GM12892 (cell line): ENCODE measurements around the gene MECP2.

Experiments
- POLR2A ChIP-seq: IDR thresholded peaks from 2 replicates; pipeline ENCODE4 v1.6.1; 2011; ENCODE audit warnings: low read depth, low read length, control low read depth
- POLR2AphosphoS5 ChIP-seq: IDR thresholded peaks from 2 replicates; pipeline ENCODE4 v1.6.1; 2011; ENCODE audit warnings: low read depth, low read length, control low read depth
- TAF1 ChIP-seq: IDR thresholded peaks from 2 replicates; pipeline ENCODE4 v1.6.1; 2011; ENCODE audit warnings: low read depth, mild to moderate bottlenecking, control low read depth, low read length, borderline replicate concordance

DNA sequence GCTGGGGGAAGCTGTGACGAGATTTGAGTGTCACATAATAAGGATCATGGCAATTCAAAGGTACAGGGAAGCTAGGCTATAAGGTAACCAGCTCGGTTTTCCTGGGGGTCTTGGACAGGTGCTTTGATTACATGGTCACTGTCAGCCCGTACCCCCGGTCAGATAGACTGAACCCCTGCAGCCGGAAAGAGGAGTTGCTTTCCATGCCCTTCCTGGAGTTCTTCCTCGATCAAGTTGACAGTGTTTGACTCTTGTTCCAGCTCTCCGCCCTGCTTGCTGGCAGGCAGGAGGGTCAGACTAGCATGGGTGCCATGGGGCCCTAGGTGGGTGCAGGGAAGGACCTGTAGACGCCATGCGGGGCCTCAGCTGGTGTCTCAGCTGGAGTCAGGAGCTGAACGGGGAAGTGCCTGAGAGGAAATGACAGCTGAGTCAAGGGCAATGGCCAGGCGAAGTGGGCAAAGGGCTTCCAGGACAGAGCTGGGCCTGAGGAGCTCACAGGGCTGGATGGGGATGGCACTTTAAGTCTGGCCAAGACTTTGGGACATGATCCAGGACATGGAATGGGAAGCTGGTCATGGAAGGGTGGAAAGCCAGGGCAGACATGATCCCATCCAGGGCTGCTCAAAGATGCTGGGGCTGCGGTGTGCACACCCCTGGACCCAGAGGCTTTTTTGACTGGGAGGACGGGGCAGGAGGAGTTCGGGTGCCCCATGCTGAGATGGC is 123.4 kb downstream of the MECP2 start:
- TF ChIP-seq POLR2A (no peak), POLR2AphosphoS5 (no peak), TAF1 (no peak)
